HepG2 (cell line): ENCODE results near the gene EPHA3. TPM values are rescaled to one million over a fixed set of nuclear protein-coding genes. Genes with fewer than 3 reads are reported as not detected.

Source experiments
- ATAC-seq: fragments of 200-7000 bp; cut with Tn5 transposase; 3 replicates; pipeline ENCODE4 v1.9.1; 2020; ENCODE audit warnings: mild to moderate bottlenecking, moderate library complexity
- BruUV-seq: library from RNA; stranded (reverse); fragments of 400-500 nt; replicated peaks from 2 replicates; lab custom pipeline; 2021; lab: Mats Ljungman, UMichigan
- CTCF ChIA-PET: fragments of 300-600 bp; formaldehyde crosslinking; extraction: SDS; loops from one replicate; lab custom pipeline; 2021; ENCODE audit warnings: low total read pairs, inconsistent platforms, low intra/inter-chr PET ratio; lab: Yijun Ruan, JAX
- POLR2A ChIA-PET: fragments of 350-600 bp; sonication (Branson Sonifier 250); formaldehyde crosslinking; loops from one replicate; lab custom pipeline; 2020; ENCODE audit warnings: antibody characterized with exemption, inconsistent platforms; lab: Yijun Ruan, JAX
- DNase-seq: peaks from one replicate; pipeline ENCODE4 v3.0.0-alpha.2; 2015; ENCODE audit warnings: low spot score
- FAIRE-seq: peaks from 3 replicates; lab custom pipeline; 2011; peaks lifted over from hg19 to GRCh38; lab: Jason Lieb, UNC
- H2AFZ ChIP-seq: one replicate; pipeline ENCODE4 v1.6.1; 2011; ENCODE audit warnings: low read length, inconsistent platforms
- H3K27ac ChIP-seq: fragments of 300-600 bp; 3 replicates; pipeline ENCODE4 v1.8.0; 2011; ENCODE audit warnings: mixed run types, mild to moderate bottlenecking, mixed read lengths, low read length, inconsistent platforms; ENCODE audit not compliant: insufficient read depth; ENCODE audit errors: extremely low read length
- H3K27me3 ChIP-seq, 2 experiments: fragments of 200-600 bp in 1 of 2; 2 replicates in 1 of 2; 3 replicates in 1 of 2; pipeline versions ENCODE4 v1.6.0 to v1.8.0; 2011; ENCODE audit warnings: low read length in 2 of 2, mild to moderate bottlenecking in 2 of 2, moderate library complexity in 2 of 2, inconsistent platforms in 1 of 2; ENCODE audit not compliant: insufficient read depth in 2 of 2, control insufficient read depth in 1 of 2
- H3K36me3 ChIP-seq, 2 experiments: fragments of 200-600 bp in 1 of 2; replicated peaks in 1 of 2; 2 replicates in 1 of 2; 3 replicates in 1 of 2; pipeline versions ENCODE4 v1.5.1 to v1.8.0; 2011; ENCODE audit warnings: low read length in 2 of 2, inconsistent platforms in 1 of 2; ENCODE audit not compliant: insufficient read depth in 2 of 2, control insufficient read depth in 1 of 2
- H3K4me1 ChIP-seq: 2 replicates; pipeline ENCODE4 v1.5.1; 2012; ENCODE audit warnings: low read length, inconsistent platforms; ENCODE audit not compliant: insufficient read depth
- H3K4me2 ChIP-seq: 2 replicates; pipeline ENCODE4 v1.6.0; 2011; ENCODE audit warnings: low read depth, low read length, inconsistent platforms
- H3K4me3 ChIP-seq, 3 experiments: fragments of 200-600 bp in 1 of 3; sonication (generic), shearing (Covaris generic) in 1 of 3; replicated peaks in 1 of 3; 2 replicates each; pipeline ENCODE4 v1.5.1; 2011 to 2016; ENCODE audit warnings: low read length in 3 of 3, inconsistent platforms in 2 of 3, low read depth in 2 of 3, mild to moderate bottlenecking in 2 of 3, control low read depth in 1 of 3, mixed read lengths in 1 of 3; ENCODE audit not compliant: insufficient read depth in 1 of 3
- H3K79me2 ChIP-seq: one replicate; pipeline ENCODE4 v1.6.1; 2011; ENCODE audit warnings: low read length, inconsistent platforms; ENCODE audit not compliant: insufficient read depth
- H3K9ac ChIP-seq: 2 replicates; pipeline ENCODE4 v1.6.0; 2011; ENCODE audit warnings: mild to moderate bottlenecking, low read depth, low read length, inconsistent platforms; ENCODE audit not compliant: insufficient read depth
- H3K9me3 ChIP-seq: 2 replicates; pipeline ENCODE4 v1.5.1; 2012; ENCODE audit warnings: mild to moderate bottlenecking, low read length
- H4K20me1 ChIP-seq: 2 replicates; pipeline ENCODE4 v1.6.0; 2011; ENCODE audit warnings: inconsistent platforms, mild to moderate bottlenecking, low read length, moderate library complexity; ENCODE audit not compliant: insufficient read depth
- FOXA1 ChIP-seq, 2 experiments: fragments of 450-650 bp in 1 of 2; sonication (generic) in 1 of 2; formaldehyde crosslinking in 1 of 2; IDR thresholded peaks; 2 replicates each; pipeline versions ENCODE4 v1.4.0 to v1.6.1; 2016 to 2020; ENCODE audit warnings: missing genetic modification reagents in 1 of 2
- MXD3 ChIP-seq: IDR thresholded peaks from 2 replicates; pipeline ENCODE4 v1.6.1; 2016; ENCODE audit warnings: mild to moderate bottlenecking, missing biosample characterization, missing genetic modification reagents
- NKX3-1 ChIP-seq: sonication (generic); formaldehyde crosslinking; IDR thresholded peaks from 2 replicates; pipeline ENCODE4 v1.5.0; 2020; ENCODE audit warnings: missing genetic modification reagents
- SNAPC2 ChIP-seq: sonication (generic); formaldehyde crosslinking; IDR thresholded peaks from 2 replicates; pipeline ENCODE4 v1.8.1; 2022; ENCODE audit warnings: mild to moderate bottlenecking, missing genetic modification reagents
- UBTF ChIP-seq: sonication (generic); formaldehyde crosslinking; IDR thresholded peaks from 2 replicates; pipeline ENCODE4 v1.4.0; 2020; ENCODE audit warnings: mild to moderate bottlenecking, missing genetic modification reagents
- ZMYM4 ChIP-seq: sonication (generic); formaldehyde crosslinking; IDR thresholded peaks from 2 replicates; pipeline ENCODE4 v1.8.1; 2023; ENCODE audit warnings: mild to moderate bottlenecking, missing genetic modification reagents
- ZNF136 ChIP-seq: sonication (generic); formaldehyde crosslinking; IDR thresholded peaks from 2 replicates; pipeline ENCODE4 v1.8.1; 2022; ENCODE audit warnings: low read depth, mild to moderate bottlenecking, moderate library complexity, missing genetic modification reagents
- ZNF44 ChIP-seq: sonication (generic); formaldehyde crosslinking; IDR thresholded peaks from 2 replicates; pipeline ENCODE4 v1.5.1; 2020; ENCODE audit warnings: mild to moderate bottlenecking, missing genetic modification reagents
- ZNF550 ChIP-seq: sonication (generic); formaldehyde crosslinking; IDR thresholded peaks from 2 replicates; pipeline ENCODE4 v1.4.0; 2020; ENCODE audit warnings: mild to moderate bottlenecking, missing genetic modification reagents, borderline replicate concordance
- ZNF558 ChIP-seq: sonication (generic); formaldehyde crosslinking; IDR thresholded peaks from 2 replicates; pipeline ENCODE4 v1.9.0; 2022; ENCODE audit warnings: mild to moderate bottlenecking, missing genetic modification reagents, borderline replicate concordance
- ZNF567 ChIP-seq: sonication (generic); formaldehyde crosslinking; IDR thresholded peaks from 2 replicates; pipeline ENCODE4 v1.8.1; 2023; ENCODE audit warnings: mild to moderate bottlenecking, missing genetic modification reagents, borderline replicate concordance
- ZNF687 ChIP-seq: sonication (generic); formaldehyde crosslinking; IDR thresholded peaks from 2 replicates; pipeline ENCODE4 v1.5.1; 2020; ENCODE audit warnings: mild to moderate bottlenecking, missing genetic modification reagents, moderate library complexity
- ZNF790 ChIP-seq: sonication (generic); formaldehyde crosslinking; IDR thresholded peaks from 2 replicates; pipeline ENCODE4 v1.8.0; 2022; ENCODE audit warnings: missing genetic modification reagents, mild to moderate bottlenecking, borderline replicate concordance
- in situ Hi-C: cut with HindIII; loops from 2 replicates; pipeline ENCODE4 v1.10.0; 2017; ENCODE audit warnings: low pct_unique_long_range_greater_than_20kb; ENCODE audit not compliant: extremely low pct_ligation_motif_present
- intact Hi-C: fragments of 100-400 bp; cut with micrococcal nuclease; formaldehyde crosslinking; loops from one replicate; pipeline ENCODE4 v1.10.0; 2022; ENCODE audit not compliant: unreplicated experiment
- polyA plus RNA-seq, 8 experiments: library from polyadenylated mRNA; depleted of rRNA in 3 of 8; stranded (reverse) in 7 of 8; unstranded in 1 of 8; fragments of >200 nt; fragmentation: Illumina TruSeq in 4 of 8; extraction: Trizol in 4 of 8; gene quantifications; 2 replicates each; pipeline versions ENCODE4 v1.2.1 to v1.2.3, GENCODE V29; 2011 to 2016; ENCODE audit warnings: low read depth in 4 of 8, missing spikeins in 1 of 8, mixed read lengths in 1 of 8; ENCODE audit not compliant: insufficient read depth in 1 of 8
- total RNA-seq, 5 experiments: library from RNA; depleted of rRNA; stranded (reverse); fragments of >200 nt; fragmentation: Illumina TruSeq; extraction: Trizol; gene quantifications; 2 replicates each; pipeline ENCODE4 v1.2.3, GENCODE V29; 2016; ENCODE audit warnings: low read depth in 1 of 5
- TF ChIP-seq, protein P1 (sequence below): sonication (generic); formaldehyde crosslinking; IDR thresholded peaks from 2 replicates; pipeline ENCODE4 v1.4.0; 2020; ENCODE audit warnings: missing genetic modification reagents, borderline replicate concordance

Gene EPHA3
- total and polyA plus RNA-seq, 2 of the 13 experiments (the other 11 are each of a cell fraction or from before 2014, with no cell fraction given) = 0.01 TPM; not detected in 1

DNA sequence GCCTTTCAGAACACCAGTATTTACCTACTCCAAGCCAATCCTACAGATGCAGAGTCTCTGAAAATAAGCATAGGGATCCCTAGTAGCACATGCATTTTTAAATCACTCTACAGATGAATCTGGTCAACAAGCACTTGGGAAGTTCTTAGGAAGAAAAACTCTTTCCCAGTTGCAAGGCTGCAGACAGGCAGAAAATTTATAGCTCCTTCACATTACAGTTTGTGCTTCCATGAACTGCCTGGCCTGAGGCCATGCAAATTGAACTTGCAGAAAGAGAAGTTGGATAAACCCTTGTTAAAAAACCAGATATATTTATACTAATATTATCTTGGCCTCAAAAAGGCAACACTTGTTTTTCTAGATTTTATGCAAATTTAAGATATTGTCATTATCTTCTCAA is 256.9 kb downstream of the EPHA3 start:
- H3K9me3 ChIP-seq = no peaks in the 10 kb centered on the region
- H3K4me2 ChIP-seq = no peak overlapping the region
- no peaks in the 10 kb centered on the region; a peak in 1 of 5 replicates for H3K27me3 ChIP-seq
- no peak overlapping the region for H3K27ac ChIP-seq
- no peaks in the 10 kb centered on the region for H3K36me3 ChIP-seq
- intact Hi-C loops = no loop called here
- no peaks in the 10 kb centered on the region for H3K4me1 ChIP-seq
- ChIA-PET CTCF (no interaction called here), POLR2A (no interaction called here)
- no peak overlapping the region for H3K4me3 ChIP-seq
- H4K20me1 ChIP-seq = no peaks in the 10 kb centered on the region
- no peak overlapping the region for H3K9ac ChIP-seq
- ATAC-seq = no peak
- DNase-seq = no peak
- no peak for FAIRE-seq
- H2AFZ ChIP-seq = no peak overlapping the region
- H3K79me2 ChIP-seq = no peaks in the 10 kb centered on the region
- in situ Hi-C loops = no loop called here
- no TSS peak for BruUV-seq
- TF ChIP-seq ZNF136 (no peak), FOXA1 (IDR thresholded peaks at IDR 0.05) (no peak), FOXA1 (CRISPR knock-in tag; IDR thresholded peaks at IDR 0.05) (no peak), ZNF558 (CRISPR knock-in tag) (no peak), UBTF (no peak), ZNF567 (CRISPR knock-in tag) (no peak), ZNF790 (no peak), SNAPC2 (CRISPR knock-in tag) (no peak), ZNF687 (CRISPR knock-in tag) (no peak), ZNF550 (no peak), MXD3 (CRISPR knock-in tag) (no peak), ZMYM4 (CRISPR knock-in tag) (no peak), ZNF44 (CRISPR knock-in tag) (no peak), NKX3-1 (no peak)
- TF ChIP-seq, protein P1, sequence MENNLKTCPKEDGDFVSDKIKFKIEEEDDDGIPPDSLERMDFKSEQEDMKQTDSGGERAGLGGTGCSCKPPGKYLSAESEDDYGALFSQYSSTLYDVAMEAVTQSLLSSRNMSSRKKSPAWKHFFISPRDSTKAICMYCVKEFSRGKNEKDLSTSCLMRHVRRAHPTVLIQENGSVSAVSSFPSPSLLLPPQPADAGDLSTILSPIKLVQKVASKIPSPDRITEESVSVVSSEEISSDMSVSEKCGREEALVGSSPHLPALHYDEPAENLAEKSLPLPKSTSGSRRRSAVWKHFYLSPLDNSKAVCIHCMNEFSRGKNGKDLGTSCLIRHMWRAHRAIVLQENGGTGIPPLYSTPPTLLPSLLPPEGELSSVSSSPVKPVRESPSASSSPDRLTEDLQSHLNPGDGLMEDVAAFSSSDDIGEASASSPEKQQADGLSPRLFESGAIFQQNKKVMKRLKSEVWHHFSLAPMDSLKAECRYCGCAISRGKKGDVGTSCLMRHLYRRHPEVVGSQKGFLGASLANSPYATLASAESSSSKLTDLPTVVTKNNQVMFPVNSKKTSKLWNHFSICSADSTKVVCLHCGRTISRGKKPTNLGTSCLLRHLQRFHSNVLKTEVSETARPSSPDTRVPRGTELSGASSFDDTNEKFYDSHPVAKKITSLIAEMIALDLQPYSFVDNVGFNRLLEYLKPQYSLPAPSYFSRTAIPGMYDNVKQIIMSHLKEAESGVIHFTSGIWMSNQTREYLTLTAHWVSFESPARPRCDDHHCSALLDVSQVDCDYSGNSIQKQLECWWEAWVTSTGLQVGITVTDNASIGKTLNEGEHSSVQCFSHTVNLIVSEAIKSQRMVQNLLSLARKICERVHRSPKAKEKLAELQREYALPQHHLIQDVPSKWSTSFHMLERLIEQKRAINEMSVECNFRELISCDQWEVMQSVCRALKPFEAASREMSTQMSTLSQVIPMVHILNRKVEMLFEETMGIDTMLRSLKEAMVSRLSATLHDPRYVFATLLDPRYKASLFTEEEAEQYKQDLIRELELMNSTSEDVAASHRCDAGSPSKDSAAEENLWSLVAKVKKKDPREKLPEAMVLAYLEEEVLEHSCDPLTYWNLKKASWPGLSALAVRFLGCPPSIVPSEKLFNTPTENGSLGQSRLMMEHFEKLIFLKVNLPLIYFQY (CRISPR knock-in tag) = no peak
